HEK293T (cell line): ENCODE results near the gene ACADS.

Experiments used
- ARNT ChIP-seq: fragments of 450-650 bp; IDR thresholded peaks from 2 replicates; pipeline ENCODE4 v1.6.1; 2017; ENCODE audit warnings: mild to moderate bottlenecking
- BHLHE40 ChIP-seq: fragments of 450-650 bp; IDR thresholded peaks from 2 replicates; pipeline ENCODE4 v1.6.1; 2016; ENCODE audit warnings: mild to moderate bottlenecking, moderate library complexity, borderline replicate concordance
- CTBP1 ChIP-seq: fragments of 450-650 bp; IDR thresholded peaks from 2 replicates; pipeline ENCODE4 v1.6.1; 2016; ENCODE audit warnings: borderline replicate concordance
- ELF4 ChIP-seq: fragments of 450-650 bp; IDR thresholded peaks from 2 replicates; pipeline ENCODE4 v1.6.1; 2017; ENCODE audit warnings: antibody characterized with exemption
- FOXA1 ChIP-seq: fragments of 450-650 bp; IDR thresholded peaks from 2 replicates; pipeline ENCODE4 v1.6.1; 2016; ENCODE audit warnings: mild to moderate bottlenecking
- FOXM1 ChIP-seq: fragments of 450-650 bp; IDR thresholded peaks from 2 replicates; pipeline ENCODE4 v1.6.1; 2017; ENCODE audit warnings: mild to moderate bottlenecking, borderline replicate concordance
- L3MBTL2 ChIP-seq: fragments of 450-650 bp; conservative IDR thresholded peaks from 2 replicates; pipeline ENCODE4 v1.6.1; 2016; ENCODE audit warnings: mild to moderate bottlenecking
- LEF1 ChIP-seq: fragments of 450-650 bp; IDR thresholded peaks from 2 replicates; pipeline ENCODE4 v1.6.1; 2017; ENCODE audit warnings: mild to moderate bottlenecking, borderline replicate concordance
- SP1 ChIP-seq: fragments of 450-650 bp; IDR thresholded peaks from 2 replicates; pipeline ENCODE4 v1.6.1; 2017
- SUZ12 ChIP-seq: fragments of 450-650 bp; IDR thresholded peaks from 2 replicates; pipeline ENCODE4 v1.6.1; 2016; ENCODE audit warnings: mild to moderate bottlenecking
- ZNF384 ChIP-seq: fragments of 450-650 bp; IDR thresholded peaks from 2 replicates; pipeline ENCODE4 v1.6.1; 2016
- TF ChIP-seq, protein P1 (sequence below): fragments of 450-650 bp; IDR thresholded peaks from 2 replicates; pipeline ENCODE4 v1.6.1; 2016

DNA sequence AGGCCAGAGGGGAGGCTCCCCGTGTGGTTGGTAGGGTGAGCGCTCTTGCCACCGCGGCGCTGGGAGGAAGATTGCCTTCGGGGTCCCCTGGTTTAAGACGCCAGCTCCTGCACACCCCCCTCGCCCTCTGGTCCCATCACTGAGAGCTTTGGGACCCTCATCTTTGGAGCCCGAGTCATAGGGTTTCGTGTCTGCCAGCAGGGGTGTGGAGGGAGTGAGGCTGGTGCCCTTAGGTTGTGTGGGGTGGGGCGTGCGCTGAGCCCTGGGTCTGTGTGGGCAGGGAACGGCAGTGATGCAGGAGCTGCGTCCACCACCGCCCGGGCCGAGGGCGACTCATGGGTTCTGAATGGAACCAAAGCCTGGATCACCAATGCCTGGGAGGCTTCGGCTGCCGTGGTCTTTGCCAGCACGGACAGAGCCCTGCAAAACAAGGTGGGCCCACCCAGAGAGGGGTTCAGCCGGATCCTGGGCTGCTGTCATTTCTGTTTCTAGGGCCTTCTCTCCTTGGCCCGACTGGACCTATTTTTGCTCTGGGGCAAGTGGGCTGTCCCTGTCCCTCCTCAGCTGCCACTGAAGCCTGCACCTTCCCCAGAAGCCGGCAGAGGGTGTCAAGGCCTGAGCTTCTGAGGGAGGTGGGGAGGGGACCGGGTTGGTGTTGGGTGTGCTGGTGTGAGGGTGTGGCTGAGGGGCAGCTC is 12.1 kb downstream of the ACADS start:
- TF ChIP-seq SP1 (no peak), FOXM1 (no peak), ARNT (no peak), CTBP1 (no peak), LEF1 (no peak), ZNF384 (no peak), BHLHE40 (no peak), ELF4 (no peak), L3MBTL2 (no peak), FOXA1 (no peak), SUZ12 (no peak)
- TF ChIP-seq, protein P1, sequence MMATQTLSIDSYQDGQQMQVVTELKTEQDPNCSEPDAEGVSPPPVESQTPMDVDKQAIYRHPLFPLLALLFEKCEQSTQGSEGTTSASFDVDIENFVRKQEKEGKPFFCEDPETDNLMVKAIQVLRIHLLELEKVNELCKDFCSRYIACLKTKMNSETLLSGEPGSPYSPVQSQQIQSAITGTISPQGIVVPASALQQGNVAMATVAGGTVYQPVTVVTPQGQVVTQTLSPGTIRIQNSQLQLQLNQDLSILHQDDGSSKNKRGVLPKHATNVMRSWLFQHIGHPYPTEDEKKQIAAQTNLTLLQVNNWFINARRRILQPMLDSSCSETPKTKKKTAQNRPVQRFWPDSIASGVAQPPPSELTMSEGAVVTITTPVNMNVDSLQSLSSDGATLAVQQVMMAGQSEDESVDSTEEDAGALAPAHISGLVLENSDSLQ: no peak
